Activated T-helper 17 cell treated with anti-CD3 and anti-CD28 coated beads, Interleukin-2, amount 50 U/mL, for 72 hours (primary cell): ENCODE results near the gene KCNJ6. TPM values are rescaled to one million over a fixed set of nuclear protein-coding genes. Genes with fewer than 3 reads are reported as not detected.
"Not testable (repeated sequence)": the region's sequence is repeated elsewhere in the genome, so short reads cannot be mapped to it uniquely, and the experiment has no call there.

Experiments used
- ATAC-seq: fragments of 150-1000 bp; cut with Tn5 transposase; replicated peaks from 2 replicates; pipeline ENCODE4 v1.10.0; 2021; ENCODE audit warnings: mild to moderate bottlenecking, moderate library complexity
- H3K27ac Mint-ChIP-seq: one replicate; pipeline ENCODE4 v1.8.0; 2022; ENCODE audit warnings: mixed read lengths
- H3K27me3 Mint-ChIP-seq: one replicate; pipeline ENCODE4 v1.8.0; 2022; ENCODE audit warnings: mixed read lengths
- H3K36me3 Mint-ChIP-seq: one replicate; pipeline ENCODE4 v1.8.0; 2022; ENCODE audit warnings: low read depth, mild to moderate bottlenecking, mixed read lengths
- H3K4me1 Mint-ChIP-seq: one replicate; pipeline ENCODE4 v1.8.0; 2022; ENCODE audit warnings: mixed read lengths
- H3K4me3 Mint-ChIP-seq: one replicate; pipeline ENCODE4 v1.8.0; 2022; ENCODE audit warnings: mild to moderate bottlenecking, mixed read lengths
- H3K9me3 Mint-ChIP-seq: one replicate; pipeline ENCODE4 v1.8.0; 2022; ENCODE audit warnings: mixed read lengths
- total RNA-seq, 2 donors: library from RNA; stranded (reverse); gene quantifications; one replicate each; pipeline ENCODE4 v1.2.3, GENCODE V29; 2022

The KCNJ6 gene
- total RNA-seq, 2 donors from 2014 or later: not detected

GRCh38 chr21:37601027-37601426, 315.2 kb downstream of the KCNJ6 start:
- no peak for ATAC-seq
- Mint-ChIP-seq H3K4me1 (no peaks in the 10 kb centered on the region), H3K27me3 (peaks cover 28% of the 10 kb centered on the region), H3K9me3 (no peaks in the 10 kb centered on the region), H3K36me3 (no peaks in the 10 kb centered on the region), H3K4me3 (no peak overlapping the region), H3K27ac (no peak overlapping the region)

DNA sequence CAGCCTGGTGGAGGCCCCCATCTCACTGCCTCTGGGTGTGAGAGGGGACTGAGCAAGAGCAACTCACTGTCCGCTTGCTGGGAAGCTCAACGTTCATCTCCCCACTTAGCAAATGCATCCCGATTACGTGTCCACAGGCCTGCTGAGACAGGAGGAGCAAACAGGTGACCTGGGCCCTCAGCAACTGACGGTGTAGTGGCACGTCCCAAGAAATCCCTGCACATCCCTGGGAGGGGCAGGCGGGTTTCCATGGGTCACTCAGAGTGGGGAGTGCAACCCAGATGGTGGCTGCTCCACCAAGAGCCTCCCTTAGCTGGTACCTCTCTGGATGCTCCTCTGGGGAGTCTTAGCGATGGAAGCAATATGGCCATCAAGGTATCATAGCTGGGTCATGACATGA, 320.3 kb downstream of the KCNJ6 start:
- H3K4me3 Mint-ChIP-seq: no peak overlapping the region
- ATAC-seq: no peak
- H3K9me3 Mint-ChIP-seq: no peaks in the 10 kb centered on the region
- no peaks in the 10 kb centered on the region for H3K36me3 Mint-ChIP-seq
- H3K27me3 Mint-ChIP-seq: peaks cover 20% of the 10 kb centered on the region
- no peak overlapping the region for H3K27ac Mint-ChIP-seq
- no peaks in the 10 kb centered on the region for H3K4me1 Mint-ChIP-seq

GRCh38 chr21:37594472-37594951, 321.7 kb downstream of the KCNJ6 start:
- H3K27ac Mint-ChIP-seq: no peak overlapping the region
- ATAC-seq: no peak
- H3K9me3 Mint-ChIP-seq: no peaks in the 10 kb centered on the region
- no peaks in the 10 kb centered on the region for H3K4me1 Mint-ChIP-seq
- no peak overlapping the region for H3K4me3 Mint-ChIP-seq
- H3K27me3 Mint-ChIP-seq: peaks cover 14% of the 10 kb centered on the region
- H3K36me3 Mint-ChIP-seq: no peaks in the 10 kb centered on the region

GRCh38 chr21:37593740-37594471, 322.4 kb downstream of the KCNJ6 start:
- H3K27me3 Mint-ChIP-seq: peaks cover 14% of the 10 kb centered on the region
- H3K9me3 Mint-ChIP-seq: no peaks in the 10 kb centered on the region
- H3K36me3 Mint-ChIP-seq: no peaks in the 10 kb centered on the region
- no peaks in the 10 kb centered on the region for H3K4me1 Mint-ChIP-seq
- no peak for ATAC-seq
- no peak overlapping the region for H3K27ac Mint-ChIP-seq
- no peak overlapping the region for H3K4me3 Mint-ChIP-seq

DNA sequence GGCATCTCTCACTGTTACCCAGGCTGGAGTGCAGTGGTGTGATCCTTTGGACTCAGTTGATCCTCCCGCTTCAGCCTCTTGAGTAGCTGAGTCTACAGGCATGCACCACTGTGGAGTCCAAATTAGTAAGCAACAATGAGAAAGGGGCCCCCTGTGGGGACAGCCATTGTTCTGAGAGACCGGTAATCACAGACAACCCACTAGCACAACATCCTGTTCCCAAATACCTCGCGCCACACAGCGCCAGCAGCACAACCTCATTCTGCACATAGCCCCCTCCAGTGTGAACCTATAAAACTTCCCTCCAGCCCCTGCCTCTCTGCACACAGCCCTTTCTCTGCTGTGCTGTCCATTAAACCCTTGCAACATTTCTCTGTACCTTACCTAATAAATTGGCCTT, 323.2 kb downstream of the KCNJ6 start:
- ATAC-seq: no peak
- Mint-ChIP-seq H3K4me3 (no peak overlapping the region), H3K36me3 (no peaks in the 10 kb centered on the region), H3K9me3 (no peaks in the 10 kb centered on the region), H3K27ac (no peak overlapping the region), H3K4me1 (no peaks in the 10 kb centered on the region), H3K27me3 (peaks cover 9% of the 10 kb centered on the region)

- no peak overlapping the region for H3K4me3 Mint-ChIP-seq
- no peaks in the 10 kb centered on the region for H3K4me1 Mint-ChIP-seq
- H3K27ac Mint-ChIP-seq: no peak overlapping the region
- H3K27me3 Mint-ChIP-seq: peaks cover 8% of the 10 kb centered on the region
- no peaks in the 10 kb centered on the region for H3K36me3 Mint-ChIP-seq
- H3K9me3 Mint-ChIP-seq: no peaks in the 10 kb centered on the region
- no peak for ATAC-seq
Observed at GRCh38 chr21:37592496-37592895, 323.8 kb downstream of the KCNJ6 start.

- not testable (repeated sequence) for H3K27ac Mint-ChIP-seq, H3K27me3 Mint-ChIP-seq, H3K36me3 Mint-ChIP-seq, H3K9me3 Mint-ChIP-seq, H3K4me3 Mint-ChIP-seq, H3K4me1 Mint-ChIP-seq, ATAC-seq
Observed at GRCh38 chr21:37591994-37592393, 324.3 kb downstream of the KCNJ6 start.

DNA sequence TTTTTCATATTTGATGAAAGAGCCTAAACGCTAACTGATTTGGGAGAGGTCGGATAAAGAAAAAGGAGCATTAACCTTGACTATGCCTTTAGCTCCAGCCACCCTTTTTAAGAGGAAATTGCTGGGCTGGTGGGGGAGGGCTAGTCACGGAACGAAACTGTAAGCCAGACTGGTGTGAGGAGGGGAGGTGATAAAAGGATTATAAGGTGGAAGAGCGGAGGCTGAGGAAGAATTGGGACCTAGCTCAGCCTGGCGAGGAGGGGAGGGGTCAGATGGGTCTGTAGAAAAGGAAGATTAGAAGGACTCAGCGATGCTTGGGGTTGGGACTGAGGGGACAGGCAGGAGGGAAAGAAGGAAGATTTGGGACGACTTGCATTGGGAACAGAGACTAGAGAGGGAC, 325.4 kb downstream of the KCNJ6 start:
- not testable (repeated sequence) for H3K9me3 Mint-ChIP-seq, H3K27me3 Mint-ChIP-seq, H3K4me1 Mint-ChIP-seq, H3K27ac Mint-ChIP-seq, ATAC-seq, H3K4me3 Mint-ChIP-seq, H3K36me3 Mint-ChIP-seq

- not testable (repeated sequence) for H3K27ac Mint-ChIP-seq, H3K4me1 Mint-ChIP-seq, H3K36me3 Mint-ChIP-seq, H3K27me3 Mint-ChIP-seq, ATAC-seq, H3K9me3 Mint-ChIP-seq, H3K4me3 Mint-ChIP-seq
Observed at GRCh38 chr21:37588644-37589043, 327.6 kb downstream of the KCNJ6 start.

DNA sequence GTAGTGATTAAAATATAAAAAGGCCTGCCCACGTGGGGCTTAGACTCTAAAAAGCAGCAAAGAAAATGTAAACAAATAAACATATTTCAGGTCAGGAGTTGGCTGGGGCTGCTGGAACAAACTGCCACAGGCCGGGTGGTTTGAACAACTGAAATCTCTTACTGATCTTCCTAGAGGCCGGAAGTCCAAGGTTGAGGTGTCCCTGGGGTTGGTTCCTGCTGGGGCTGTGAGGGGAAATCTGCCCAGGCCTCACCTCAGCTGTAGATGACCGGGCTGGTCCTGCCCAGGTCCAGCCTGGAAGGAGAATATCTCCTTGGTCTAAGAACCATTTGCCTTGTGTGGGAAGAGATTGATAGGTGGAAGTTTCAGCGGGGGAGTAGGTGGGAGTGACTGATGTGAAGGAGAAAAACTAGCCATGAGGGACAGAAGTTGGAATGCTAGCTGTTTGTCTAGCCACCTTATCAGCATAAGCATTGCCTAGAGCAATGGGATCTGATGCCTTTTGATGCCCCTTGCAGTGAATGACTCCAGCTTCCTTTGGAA, 328.6 kb downstream of the KCNJ6 start:
- Mint-ChIP-seq H3K4me3 (no peak overlapping the region), H3K9me3 (no peaks in the 10 kb centered on the region), H3K27ac (no peak overlapping the region), H3K4me1 (no peaks in the 10 kb centered on the region), H3K36me3 (no peaks in the 10 kb centered on the region), H3K27me3 (peaks cover 8% of the 10 kb centered on the region)
- ATAC-seq: no peak

GRCh38 chr21:37587203-37587602, 329.1 kb downstream of the KCNJ6 start:
- Mint-ChIP-seq H3K27me3 (peaks cover 13% of the 10 kb centered on the region), H3K27ac (no peak overlapping the region), H3K9me3 (no peaks in the 10 kb centered on the region), H3K36me3 (no peaks in the 10 kb centered on the region), H3K4me3 (no peak overlapping the region), H3K4me1 (no peaks in the 10 kb centered on the region)
- ATAC-seq: no peak

GRCh38 chr21:37582590-37582989, 333.7 kb downstream of the KCNJ6 start:
- Mint-ChIP-seq H3K9me3 (peaks cover 5% of the 10 kb centered on the region), H3K27ac (no peak overlapping the region), H3K4me1 (no peaks in the 10 kb centered on the region), H3K4me3 (no peak overlapping the region), H3K36me3 (no peaks in the 10 kb centered on the region), H3K27me3 (peaks cover 11% of the 10 kb centered on the region)
- ATAC-seq: peak; percentile 37

DNA sequence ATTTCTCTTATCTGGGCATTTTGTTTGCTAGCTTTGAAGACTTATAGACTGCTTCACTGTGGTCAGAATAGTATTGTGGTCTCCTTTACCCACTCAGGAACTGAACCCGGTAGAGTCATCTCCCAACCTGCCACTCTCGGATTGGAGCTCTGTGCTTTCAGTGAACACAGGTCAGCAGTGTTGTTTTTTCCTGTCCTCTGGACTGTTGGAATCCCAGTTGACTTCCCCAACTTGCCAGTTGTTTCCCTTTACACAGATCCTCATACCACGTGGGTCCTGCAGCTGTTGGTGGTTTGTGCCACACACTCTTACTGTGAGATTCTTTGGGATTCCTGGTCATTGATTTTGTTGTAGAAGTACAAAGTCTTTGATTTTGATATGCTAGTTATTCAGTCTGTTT, 335.6 kb downstream of the KCNJ6 start:
- Mint-ChIP-seq H3K4me1 (no peaks in the 10 kb centered on the region), H3K9me3 (peaks cover 5% of the 10 kb centered on the region), H3K27ac (no peak overlapping the region), H3K36me3 (no peaks in the 10 kb centered on the region), H3K27me3 (peaks cover 11% of the 10 kb centered on the region), H3K4me3 (no peak overlapping the region)
- ATAC-seq: no peak

GRCh38 chr21:37579356-37579755, 336.9 kb downstream of the KCNJ6 start:
- Mint-ChIP-seq H3K27ac (no peak overlapping the region), H3K27me3 (peaks cover 11% of the 10 kb centered on the region), H3K4me1 (no peaks in the 10 kb centered on the region), H3K4me3 (no peak overlapping the region), H3K9me3 (peaks cover 5% of the 10 kb centered on the region), H3K36me3 (no peaks in the 10 kb centered on the region)
- ATAC-seq: no peak

GRCh38 chr21:37578471-37579126, 337.7 kb downstream of the KCNJ6 start:
- peaks cover 5% of the 10 kb centered on the region for H3K9me3 Mint-ChIP-seq
- no peaks in the 10 kb centered on the region for H3K4me1 Mint-ChIP-seq
- H3K27me3 Mint-ChIP-seq: peaks cover 11% of the 10 kb centered on the region
- no peak for ATAC-seq
- H3K36me3 Mint-ChIP-seq: no peaks in the 10 kb centered on the region
- no peak overlapping the region for H3K27ac Mint-ChIP-seq
- no peak overlapping the region for H3K4me3 Mint-ChIP-seq
